NCI-H2227 (cell line): ENCODE results near the gene PPP4R3B.

Experiments used
- DNase-seq: peaks from one replicate; lab custom pipeline; 2025; ENCODE audit not compliant: unreplicated experiment; lab: John Stamatoyannopoulos, UW

The PPP4R3B gene

DNA sequence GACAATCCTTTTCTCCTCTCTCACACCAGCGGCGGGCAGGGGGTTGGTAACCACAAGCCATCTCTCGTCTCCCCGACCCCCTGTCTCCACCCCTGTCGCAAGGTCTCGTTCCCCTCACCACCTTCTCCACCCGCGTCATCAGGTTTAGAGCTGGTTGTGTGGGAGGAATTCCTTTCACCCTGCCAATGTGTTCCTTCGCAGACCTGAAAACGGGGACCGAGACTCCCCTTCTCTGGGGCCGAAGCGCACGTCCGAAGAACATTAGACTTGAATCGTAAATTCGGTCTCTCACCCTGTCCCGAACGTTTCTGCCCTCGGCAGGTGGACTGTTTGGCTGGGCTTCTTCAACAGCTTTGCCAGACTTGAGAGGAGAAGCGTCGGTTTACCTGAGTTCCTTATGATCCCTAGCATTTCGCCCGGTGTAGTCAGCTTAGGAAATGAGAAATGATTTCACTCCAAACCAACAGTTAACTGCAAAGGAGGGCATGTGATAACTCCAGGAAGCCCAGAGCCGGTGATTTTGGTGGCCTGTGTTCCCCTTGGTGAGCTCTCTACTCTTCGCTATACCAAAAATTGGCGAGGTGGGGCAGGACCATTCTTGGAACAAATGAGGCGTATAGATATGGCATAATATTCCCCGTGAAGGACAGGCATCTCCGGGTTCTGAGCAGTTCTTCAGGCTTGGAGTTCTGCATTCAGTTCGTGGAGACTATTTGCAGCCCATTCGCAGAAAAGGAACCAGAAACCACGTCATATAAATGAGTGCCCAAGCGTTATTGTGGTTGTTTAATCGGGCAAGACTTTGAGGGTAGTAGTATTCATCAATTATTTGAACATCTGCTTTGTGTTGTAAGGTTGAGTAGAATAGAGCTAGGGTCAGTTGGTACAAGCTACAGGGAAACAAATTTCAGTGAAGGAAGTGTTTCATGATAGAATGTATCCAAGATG is 97.2 kb downstream of the PPP4R3B start:
- peak; percentile 60 for DNase-seq

DNA sequence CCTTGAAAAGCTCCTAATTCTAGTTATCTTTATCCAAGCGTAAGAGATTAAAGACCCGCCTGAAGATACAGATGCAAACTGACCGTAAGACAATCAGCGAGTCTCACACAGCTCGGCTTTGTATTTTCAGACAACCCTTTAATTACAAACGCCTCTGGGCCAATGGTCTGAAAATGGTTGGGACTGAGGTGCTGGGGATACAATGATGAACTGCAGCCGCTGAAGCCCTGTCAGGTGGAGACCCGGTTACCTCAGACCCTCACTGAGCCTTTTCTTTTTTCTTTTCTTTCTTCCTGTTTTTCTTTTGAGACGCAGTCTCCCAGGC is 98.6 kb downstream of the PPP4R3B start:
- DNase-seq, result peak; percentile 52

DNA sequence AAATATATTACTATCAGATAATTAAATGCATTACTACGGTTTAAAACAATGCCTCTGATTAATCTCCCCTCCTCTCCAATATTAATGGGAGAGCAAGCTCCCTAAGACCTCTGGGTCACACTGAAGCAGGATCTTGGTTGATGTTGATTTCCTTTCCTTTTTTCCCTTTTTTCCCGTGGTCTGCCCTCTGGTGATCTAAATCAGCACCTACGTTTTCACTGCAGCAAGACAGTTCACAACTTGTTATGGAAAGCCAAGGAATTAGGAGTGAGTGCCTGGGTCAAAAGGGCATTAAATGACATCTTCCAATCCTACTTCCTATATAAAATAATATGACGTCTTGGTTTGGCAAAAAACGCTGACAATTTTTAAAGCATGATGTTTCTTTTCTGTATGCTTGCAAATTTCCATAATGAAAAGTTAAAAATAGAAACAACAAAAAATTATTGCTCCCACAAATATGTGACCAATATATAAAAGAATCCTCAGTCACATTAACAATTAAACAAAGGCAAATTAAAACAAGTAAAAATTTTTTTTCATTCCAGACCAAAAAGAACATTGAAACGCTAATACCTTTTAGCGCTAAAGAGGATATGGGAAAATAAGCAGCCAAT is 105.8 kb downstream of the PPP4R3B start:
- DNase-seq, result peak; percentile 53

DNA sequence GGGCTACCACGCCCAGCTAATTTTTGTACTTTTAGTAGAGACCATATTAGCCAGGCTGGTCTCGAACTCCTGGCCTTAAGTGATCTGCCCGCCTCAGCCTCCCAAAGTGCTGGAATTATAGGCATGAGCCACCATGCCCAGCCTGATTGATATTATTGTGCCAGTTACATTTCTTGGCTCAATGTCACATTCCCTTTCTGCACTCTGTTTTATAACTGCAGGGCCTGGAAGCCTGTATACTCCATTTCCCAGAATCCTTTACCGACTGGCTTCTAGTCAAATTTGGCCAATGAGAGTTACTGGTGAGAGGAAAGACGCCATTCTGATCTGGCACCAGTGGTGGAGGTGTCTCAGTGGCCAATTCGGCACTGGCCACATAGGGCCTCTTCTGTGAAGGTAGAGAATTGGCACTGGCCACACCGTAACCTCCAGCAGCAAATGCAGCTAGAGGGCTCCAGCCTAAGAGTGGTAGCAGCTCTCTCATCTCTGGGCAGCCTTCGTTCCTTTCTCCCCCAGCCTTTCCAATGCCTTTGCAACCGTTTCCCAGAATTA is 114.8 kb downstream of the PPP4R3B start:
- no peak for DNase-seq

DNA sequence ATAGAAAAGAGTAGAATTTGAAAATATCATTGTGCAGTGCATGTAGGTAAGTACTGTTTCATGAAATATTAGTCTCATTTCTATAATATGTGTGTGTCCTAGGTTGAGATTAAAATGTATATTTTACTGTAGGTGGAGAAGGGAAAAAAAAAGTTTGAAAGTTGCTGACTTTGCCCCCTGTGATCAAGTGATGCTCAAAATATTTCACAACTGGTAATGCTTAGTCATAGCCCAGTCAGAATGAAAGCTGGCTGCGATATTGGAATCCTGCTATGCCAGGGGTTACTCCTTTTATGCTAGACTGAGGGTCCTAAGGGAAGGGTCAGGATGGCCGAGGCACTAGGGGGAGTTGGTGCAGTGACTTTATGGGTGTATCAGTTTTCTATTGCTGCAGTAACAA is 117.4 kb downstream of the PPP4R3B start:
- no peak for DNase-seq

DNA sequence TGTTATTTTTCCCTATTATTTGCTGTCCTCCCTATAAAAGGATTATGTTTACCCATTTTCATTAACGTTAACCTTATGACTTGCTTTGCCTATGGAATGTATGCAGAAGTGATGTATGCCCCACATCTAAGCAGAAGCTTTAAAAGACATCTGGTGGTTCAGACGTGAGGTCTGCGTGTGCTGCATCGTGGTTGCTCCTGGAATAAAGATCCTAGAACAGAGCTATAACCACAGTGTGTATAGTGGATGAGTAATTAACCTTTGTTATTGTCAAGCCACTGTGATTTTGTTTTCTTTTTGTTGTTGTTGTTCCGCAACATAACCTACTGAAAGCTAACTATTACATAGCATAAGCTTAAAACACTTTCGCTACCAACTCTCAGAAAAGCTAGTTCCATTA is 118.8 kb downstream of the PPP4R3B start:
- DNase-seq, result no peak
